Measurements from ENCODE around the gene TGM4.
"Not testable (repeated sequence)": the region's sequence is repeated elsewhere in the genome, so short reads cannot be mapped to it uniquely, and the experiment has no call there.

Gene TGM4

GRCh38 chr3:44842376-44842775 is 32.0 kb upstream of the TGM4 start:
- Histone ChIP-seq H2BK12ac (ENCODE audit: low read length) (no peak overlapping the region), H4K8ac (ENCODE audit: low read depth, low read length) (no peak overlapping the region), H3K14ac (ENCODE audit: low read length) (no peak overlapping the region), H3K27me3 (ENCODE audit: control insufficient read depth in 3 of 3, insufficient read depth in 3 of 3, low read depth in 1 of 3, low read length in 3 of 3) (no peaks in the 10 kb centered on the region), H2BK120ac (ENCODE audit: low read depth, low read length) (no peak overlapping the region), H3K36me3 (replicated peaks in 1 of 2; ENCODE audit: control insufficient read depth in 2 of 2, insufficient read depth in 2 of 2, low read length in 2 of 2) (peaks cover 35 to 99% of the 10 kb centered on the region in 2 donors), H2AFZ (ENCODE audit: low read length) (no peak overlapping the region), H3K4me1 (ENCODE audit: control insufficient read depth in 2 of 2, insufficient read depth in 1 of 2, low read depth in 1 of 2, low read length in 2 of 2) (no peaks in the 10 kb centered on the region), H4K91ac (ENCODE audit: low read depth, low read length, poor library complexity) (no peak overlapping the region), H3K9me3 (replicated peaks in 1 of 2; ENCODE audit: control insufficient read depth in 2 of 2, insufficient read depth in 1 of 2, low read depth in 1 of 2, low read length in 2 of 2) (peaks cover 3% of the 10 kb centered on the region in 2 donors), H3K4me3 (ENCODE audit: low read length in 2 of 2) (no peak overlapping the region), H3K18ac (ENCODE audit: low read length) (no peak overlapping the region), H2BK5ac (ENCODE audit: low read length) (no peak overlapping the region), H3K23ac (ENCODE audit: low read depth, low read length, poor library complexity) (no peak overlapping the region), H3K4ac (ENCODE audit: low read length) (no peak overlapping the region), H2AK5ac (ENCODE audit: low read depth, low read length) (no peak overlapping the region), H3K79me1 (ENCODE audit: low read depth, low read length) (peaks cover 1% of the 10 kb centered on the region), H3K9ac (ENCODE audit: low read depth, low read length, poor library complexity) (no peak overlapping the region), H3K27ac (replicated peaks; ENCODE audit: low read length) (no peak overlapping the region), H3K4me2 (ENCODE audit: insufficient read depth, low read length, poor library complexity, severe bottlenecking) (no peak overlapping the region), H2BK15ac (ENCODE audit: low read length) (no peak overlapping the region)
- no peak for DNase-seq (ENCODE audit: low spot score)
- no CpG with 5 or more reads among the region's 2 CpGs for WGBS, 2 donors (ENCODE audit: extremely low coverage in 2 of 2, insufficient read length in 2 of 2, insufficient replicate concordance in 1 of 2)

DNA sequence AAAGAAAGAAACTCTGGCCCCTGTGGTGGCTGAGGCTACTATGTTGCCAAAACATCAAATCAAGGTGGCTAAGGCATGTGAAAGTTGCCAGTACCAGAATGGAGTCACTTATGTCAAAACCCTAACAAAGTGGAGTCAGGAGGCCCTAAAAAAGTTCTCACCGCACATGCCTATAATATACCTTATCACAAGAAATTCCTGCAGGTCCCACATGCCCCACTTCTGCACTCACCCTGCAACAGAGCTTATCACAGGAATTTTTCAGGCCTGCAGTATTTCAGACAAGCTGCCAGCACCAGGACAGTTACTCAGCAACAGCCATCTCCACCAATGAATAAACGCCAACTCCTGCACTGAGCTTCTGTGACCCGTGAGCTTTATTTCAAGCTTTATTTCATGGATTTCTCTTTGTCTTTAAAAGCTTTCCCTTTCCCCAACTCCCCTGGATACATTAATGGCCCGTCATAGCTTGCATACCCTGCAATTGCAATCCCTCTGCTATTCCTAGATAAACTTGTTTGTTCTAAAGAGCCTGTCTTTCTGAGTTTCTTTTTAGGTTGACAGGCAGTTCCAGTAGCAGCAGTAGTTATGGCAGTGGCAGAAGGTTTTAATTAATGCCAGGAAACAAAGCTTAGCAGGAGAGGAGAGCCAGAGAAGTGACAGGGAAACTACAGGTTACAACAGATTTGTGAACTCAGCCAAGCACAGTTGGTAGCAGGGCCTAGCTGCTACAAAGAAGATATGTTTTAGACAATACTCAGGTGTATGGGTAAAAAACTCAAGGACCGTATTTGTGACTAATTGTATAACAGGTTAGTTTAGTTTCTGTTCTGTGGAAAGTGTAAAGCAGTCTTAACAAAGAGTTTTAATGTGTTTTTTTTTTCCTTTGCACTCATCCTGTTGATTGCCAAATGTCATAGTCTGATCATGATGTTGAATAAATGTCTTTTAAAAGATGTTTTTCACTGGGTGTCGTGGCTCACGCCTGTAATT is 28.6 kb upstream of the TGM4 start:
- no peak overlapping the region for H3K27ac ChIP-seq (replicated peaks; ENCODE audit: low read length)
- WGBS, 2 donors (ENCODE audit: extremely low coverage in 2 of 2, insufficient read length in 2 of 2, insufficient replicate concordance in 1 of 2) = no CpG with 5 or more reads among the region's 7 CpGs
- H3K4me3 ChIP-seq (ENCODE audit: low read length in 2 of 2) = no peak overlapping the region
- H2BK5ac ChIP-seq (ENCODE audit: low read length) = no peak overlapping the region
- H4K91ac ChIP-seq (ENCODE audit: low read depth, low read length, poor library complexity) = no peak overlapping the region
- no peak overlapping the region for H3K18ac ChIP-seq (ENCODE audit: low read length)
- H2BK120ac ChIP-seq (ENCODE audit: low read depth, low read length) = no peak overlapping the region
- no peak overlapping the region for H2AFZ ChIP-seq (ENCODE audit: low read length)
- H3K9me3 ChIP-seq (replicated peaks in 1 of 2; ENCODE audit: control insufficient read depth in 2 of 2, insufficient read depth in 1 of 2, low read depth in 1 of 2, low read length in 2 of 2) = no peaks in the 10 kb centered on the region
- no peak overlapping the region for H2AK5ac ChIP-seq (ENCODE audit: low read depth, low read length)
- peaks cover 29 to 100% of the 10 kb centered on the region in 2 donors for H3K36me3 ChIP-seq (replicated peaks in 1 of 2; ENCODE audit: control insufficient read depth in 2 of 2, insufficient read depth in 2 of 2, low read length in 2 of 2)
- peaks cover 1% of the 10 kb centered on the region for H3K79me1 ChIP-seq (ENCODE audit: low read depth, low read length)
- no peak overlapping the region for H2BK15ac ChIP-seq (ENCODE audit: low read length)
- H3K23ac ChIP-seq (ENCODE audit: low read depth, low read length, poor library complexity) = no peak overlapping the region
- no peak overlapping the region for H3K9ac ChIP-seq (ENCODE audit: low read depth, low read length, poor library complexity)
- H3K27me3 ChIP-seq (ENCODE audit: control insufficient read depth in 3 of 3, insufficient read depth in 3 of 3, low read depth in 1 of 3, low read length in 3 of 3) = no peaks in the 10 kb centered on the region
- H2BK12ac ChIP-seq (ENCODE audit: low read length) = no peak overlapping the region
- no peak overlapping the region for H3K4me2 ChIP-seq (ENCODE audit: insufficient read depth, low read length, poor library complexity, severe bottlenecking)
- H3K4me1 ChIP-seq (ENCODE audit: control insufficient read depth in 2 of 2, insufficient read depth in 1 of 2, low read depth in 1 of 2, low read length in 2 of 2) = no peaks in the 10 kb centered on the region
- H4K8ac ChIP-seq (ENCODE audit: low read depth, low read length) = no peak overlapping the region
- DNase-seq (ENCODE audit: low spot score) = no peak
- H3K4ac ChIP-seq (ENCODE audit: low read length) = no peak overlapping the region
- no peak overlapping the region for H3K14ac ChIP-seq (ENCODE audit: low read length)

- Histone ChIP-seq H3K27ac (replicated peaks; ENCODE audit: low read length) (no peak overlapping the region), H2BK12ac (ENCODE audit: low read length) (no peak overlapping the region), H2AK5ac (ENCODE audit: low read depth, low read length) (no peak overlapping the region), H3K4me2 (ENCODE audit: insufficient read depth, low read length, poor library complexity, severe bottlenecking) (no peak overlapping the region), H2AFZ (ENCODE audit: low read length) (no peak overlapping the region), H3K27me3 (ENCODE audit: control insufficient read depth in 3 of 3, insufficient read depth in 3 of 3, low read depth in 1 of 3, low read length in 3 of 3) (no peaks in the 10 kb centered on the region), H2BK120ac (ENCODE audit: low read depth, low read length) (no peak overlapping the region), H3K36me3 (replicated peaks in 1 of 2; ENCODE audit: control insufficient read depth in 2 of 2, insufficient read depth in 2 of 2, low read length in 2 of 2) (peaks cover 29 to 100% of the 10 kb centered on the region in 2 donors), H2BK5ac (ENCODE audit: low read length) (no peak overlapping the region), H3K9ac (ENCODE audit: low read depth, low read length, poor library complexity) (no peak overlapping the region), H3K79me1 (ENCODE audit: low read depth, low read length) (peaks cover 1% of the 10 kb centered on the region), H3K4me1 (ENCODE audit: control insufficient read depth in 2 of 2, insufficient read depth in 1 of 2, low read depth in 1 of 2, low read length in 2 of 2) (no peaks in the 10 kb centered on the region), H4K8ac (ENCODE audit: low read depth, low read length) (no peak overlapping the region), H3K9me3 (replicated peaks in 1 of 2; ENCODE audit: control insufficient read depth in 2 of 2, insufficient read depth in 1 of 2, low read depth in 1 of 2, low read length in 2 of 2) (peaks cover 0 to 4% of the 10 kb centered on the region in 2 donors), H3K4me3 (ENCODE audit: low read length in 2 of 2) (no peak overlapping the region), H3K4ac (ENCODE audit: low read length) (no peak overlapping the region), H3K23ac (ENCODE audit: low read depth, low read length, poor library complexity) (no peak overlapping the region), H4K91ac (ENCODE audit: low read depth, low read length, poor library complexity) (no peak overlapping the region), H2BK15ac (ENCODE audit: low read length) (no peak overlapping the region), H3K14ac (ENCODE audit: low read length) (no peak overlapping the region), H3K18ac (ENCODE audit: low read length) (no peak overlapping the region)
- no peak for DNase-seq (ENCODE audit: low spot score)
- WGBS, 2 donors (ENCODE audit: extremely low coverage in 2 of 2, insufficient read length in 2 of 2, insufficient replicate concordance in 1 of 2) = no CpG with 5 or more reads among the region's 1 CpG
Observed at GRCh38 chr3:44848634-44849033, 25.8 kb upstream of the TGM4 start.

GRCh38 chr3:44856663-44857062 is 17.7 kb upstream of the TGM4 start:
- H3K4me3 ChIP-seq (ENCODE audit: low read length in 2 of 2); H2BK12ac ChIP-seq (ENCODE audit: low read length); H3K23ac ChIP-seq (ENCODE audit: low read depth, low read length, poor library complexity); H3K4me2 ChIP-seq (ENCODE audit: insufficient read depth, low read length, poor library complexity, severe bottlenecking); H3K9me3 ChIP-seq (replicated peaks in 1 of 2; ENCODE audit: control insufficient read depth in 2 of 2, insufficient read depth in 1 of 2, low read depth in 1 of 2, low read length in 2 of 2); H3K14ac ChIP-seq (ENCODE audit: low read length); H4K8ac ChIP-seq (ENCODE audit: low read depth, low read length); H2BK120ac ChIP-seq (ENCODE audit: low read depth, low read length); H2AK5ac ChIP-seq (ENCODE audit: low read depth, low read length); H2BK5ac ChIP-seq (ENCODE audit: low read length); H3K9ac ChIP-seq (ENCODE audit: low read depth, low read length, poor library complexity); H3K79me1 ChIP-seq (ENCODE audit: low read depth, low read length); H4K91ac ChIP-seq (ENCODE audit: low read depth, low read length, poor library complexity); H3K27ac ChIP-seq (replicated peaks; ENCODE audit: low read length); H3K4me1 ChIP-seq (ENCODE audit: control insufficient read depth in 2 of 2, insufficient read depth in 1 of 2, low read depth in 1 of 2, low read length in 2 of 2); H3K4ac ChIP-seq (ENCODE audit: low read length); H2BK15ac ChIP-seq (ENCODE audit: low read length); DNase-seq (ENCODE audit: low spot score); H3K18ac ChIP-seq (ENCODE audit: low read length); H3K27me3 ChIP-seq (ENCODE audit: control insufficient read depth in 3 of 3, insufficient read depth in 3 of 3, low read depth in 1 of 3, low read length in 3 of 3); H2AFZ ChIP-seq (ENCODE audit: low read length): not testable (repeated sequence)
- no CpG with 5 or more reads among the region's 6 CpGs for WGBS, 2 donors (ENCODE audit: extremely low coverage in 2 of 2, insufficient read length in 2 of 2, insufficient replicate concordance in 1 of 2)
- peaks cover 7 to 74% of the 10 kb centered on the region in 2 donors for H3K36me3 ChIP-seq (replicated peaks in 1 of 2; ENCODE audit: control insufficient read depth in 2 of 2, insufficient read depth in 2 of 2, low read length in 2 of 2)

All from neuronal stem cell (in vitro differentiated cells).